ENCODE results near the gene VENTX.

The VENTX gene

DNA sequence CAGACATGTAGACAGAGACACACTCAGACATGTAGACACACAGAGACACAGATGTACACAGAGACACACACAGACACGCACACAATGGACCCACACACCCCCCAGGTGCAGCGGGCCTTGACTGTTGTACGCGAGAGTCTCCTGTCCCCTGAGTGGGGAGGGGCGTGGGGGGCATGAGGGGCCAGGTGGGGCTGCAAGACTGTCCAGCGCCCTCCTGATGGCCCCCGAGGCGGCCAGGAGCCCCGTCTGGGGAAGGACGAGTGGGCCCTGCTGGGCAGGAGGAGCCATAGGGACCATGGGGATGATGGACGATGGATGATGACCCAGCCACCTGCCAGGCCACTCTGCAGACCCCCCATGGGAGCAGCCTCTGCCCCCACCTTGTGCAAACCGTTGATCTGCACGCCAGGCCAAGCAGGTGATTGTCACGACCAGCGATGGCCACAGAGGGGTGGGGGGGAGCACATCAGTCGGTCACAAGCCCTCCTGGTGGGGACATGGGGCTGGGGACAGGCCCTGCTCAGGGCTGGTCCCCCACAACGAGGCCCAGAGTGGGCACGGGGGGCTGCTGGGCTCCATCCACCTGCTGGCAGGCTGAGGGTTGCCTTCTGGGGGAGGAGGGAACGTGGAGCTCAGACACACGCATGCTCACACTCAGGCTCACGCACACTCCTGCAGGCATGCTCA lies 11.6 kb downstream of the VENTX start (continued):
- peak; percentile 35; the same call in 1 of the 2 replicates for TF ChIP-seq GLIS2 (tag by site-specific recombination; IDR thresholded peaks at IDR 0.05)
- TF ChIP-seq ZNF558 (tag by site-specific recombination; IDR thresholded peaks at IDR 0.05): no peak
- no peak for TF ChIP-seq ZNF341 (tag by site-specific recombination; IDR thresholded peaks at IDR 0.05; ENCODE audit: low read depth)
- TF ChIP-seq, protein P1, sequence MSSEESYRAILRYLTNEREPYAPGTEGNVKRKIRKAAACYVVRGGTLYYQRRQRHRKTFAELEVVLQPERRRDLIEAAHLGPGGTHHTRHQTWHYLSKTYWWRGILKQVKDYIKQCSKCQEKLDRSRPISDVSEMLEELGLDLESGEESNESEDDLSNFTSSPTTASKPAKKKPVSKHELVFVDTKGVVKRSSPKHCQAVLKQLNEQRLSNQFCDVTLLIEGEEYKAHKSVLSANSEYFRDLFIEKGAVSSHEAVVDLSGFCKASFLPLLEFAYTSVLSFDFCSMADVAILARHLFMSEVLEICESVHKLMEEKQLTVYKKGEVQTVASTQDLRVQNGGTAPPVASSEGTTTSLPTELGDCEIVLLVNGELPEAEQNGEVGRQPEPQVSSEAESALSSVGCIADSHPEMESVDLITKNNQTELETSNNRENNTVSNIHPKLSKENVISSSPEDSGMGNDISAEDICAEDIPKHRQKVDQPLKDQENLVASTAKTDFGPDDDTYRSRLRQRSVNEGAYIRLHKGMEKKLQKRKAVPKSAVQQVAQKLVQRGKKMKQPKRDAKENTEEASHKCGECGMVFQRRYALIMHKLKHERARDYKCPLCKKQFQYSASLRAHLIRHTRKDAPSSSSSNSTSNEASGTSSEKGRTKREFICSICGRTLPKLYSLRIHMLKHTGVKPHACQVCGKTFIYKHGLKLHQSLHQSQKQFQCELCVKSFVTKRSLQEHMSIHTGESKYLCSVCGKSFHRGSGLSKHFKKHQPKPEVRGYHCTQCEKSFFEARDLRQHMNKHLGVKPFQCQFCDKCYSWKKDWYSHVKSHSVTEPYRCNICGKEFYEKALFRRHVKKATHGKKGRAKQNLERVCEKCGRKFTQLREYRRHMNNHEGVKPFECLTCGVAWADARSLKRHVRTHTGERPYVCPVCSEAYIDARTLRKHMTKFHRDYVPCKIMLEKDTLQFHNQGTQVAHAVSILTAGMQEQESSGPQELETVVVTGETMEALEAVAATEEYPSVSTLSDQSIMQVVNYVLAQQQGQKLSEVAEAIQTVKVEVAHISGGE (tag by site-specific recombination; conservative IDR thresholded peaks at IDR 0.05; ENCODE audit: low read depth): no peak
- TF ChIP-seq ZNF223 (tag by site-specific recombination; IDR thresholded peaks at IDR 0.05): no peak
- TF ChIP-seq, protein P2, sequence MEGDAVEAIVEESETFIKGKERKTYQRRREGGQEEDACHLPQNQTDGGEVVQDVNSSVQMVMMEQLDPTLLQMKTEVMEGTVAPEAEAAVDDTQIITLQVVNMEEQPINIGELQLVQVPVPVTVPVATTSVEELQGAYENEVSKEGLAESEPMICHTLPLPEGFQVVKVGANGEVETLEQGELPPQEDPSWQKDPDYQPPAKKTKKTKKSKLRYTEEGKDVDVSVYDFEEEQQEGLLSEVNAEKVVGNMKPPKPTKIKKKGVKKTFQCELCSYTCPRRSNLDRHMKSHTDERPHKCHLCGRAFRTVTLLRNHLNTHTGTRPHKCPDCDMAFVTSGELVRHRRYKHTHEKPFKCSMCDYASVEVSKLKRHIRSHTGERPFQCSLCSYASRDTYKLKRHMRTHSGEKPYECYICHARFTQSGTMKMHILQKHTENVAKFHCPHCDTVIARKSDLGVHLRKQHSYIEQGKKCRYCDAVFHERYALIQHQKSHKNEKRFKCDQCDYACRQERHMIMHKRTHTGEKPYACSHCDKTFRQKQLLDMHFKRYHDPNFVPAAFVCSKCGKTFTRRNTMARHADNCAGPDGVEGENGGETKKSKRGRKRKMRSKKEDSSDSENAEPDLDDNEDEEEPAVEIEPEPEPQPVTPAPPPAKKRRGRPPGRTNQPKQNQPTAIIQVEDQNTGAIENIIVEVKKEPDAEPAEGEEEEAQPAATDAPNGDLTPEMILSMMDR (tag by site-specific recombination; IDR thresholded peaks at IDR 0.05): peak; percentile 21; the same call in 1 of the 2 replicates
- no peak for TF ChIP-seq ZFP69B (tag by site-specific recombination; IDR thresholded peaks at IDR 0.05)

DNA sequence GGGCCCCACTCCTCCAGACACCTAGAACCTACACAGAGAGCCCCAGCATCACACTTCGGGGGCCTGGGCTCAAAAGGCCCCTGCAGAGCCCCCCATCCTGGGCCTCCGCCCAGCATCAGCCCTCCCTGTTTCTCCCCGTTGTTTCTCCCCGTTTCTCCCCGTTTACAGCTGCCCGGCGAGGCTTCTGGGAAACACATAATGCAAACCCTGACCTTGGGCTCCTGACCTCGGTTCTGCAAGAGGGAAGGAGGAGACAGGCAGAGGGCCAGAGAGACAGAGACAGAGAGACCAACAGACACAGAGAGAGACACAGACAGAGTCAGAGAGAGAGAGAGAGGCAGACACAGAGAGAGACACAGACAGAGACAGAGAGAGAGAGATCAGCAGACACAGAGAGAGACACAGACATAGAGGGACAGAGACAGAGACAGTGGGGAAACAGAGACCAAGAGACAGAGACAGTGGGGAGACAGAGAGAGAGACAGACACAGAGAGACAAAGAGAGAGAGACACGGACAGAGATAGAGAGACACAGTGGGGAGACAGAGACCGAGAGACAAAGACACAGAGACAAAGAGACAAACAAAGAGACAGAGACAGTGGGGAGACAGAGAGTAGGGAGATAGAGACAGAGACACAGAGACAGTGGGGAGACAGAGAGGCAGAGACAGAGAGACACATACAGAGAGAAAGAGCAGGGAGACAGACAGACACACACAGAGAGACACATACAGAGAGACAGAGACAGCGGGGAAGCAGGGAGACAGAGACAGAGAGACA lies 12.5 kb downstream of the VENTX start:
- CTCF ChIA-PET: no interaction called here
- POLR2A ChIA-PET: no interaction called here
- no peaks in the 10 kb centered on the region for H3K9me3 ChIP-seq (ENCODE audit: control insufficient read depth, insufficient read depth, low read depth, low read length)

More for the DNA sequence above, 12.5 kb downstream of the VENTX start:
- Histone ChIP-seq H3K4me1 (ENCODE audit: control insufficient read depth, insufficient read depth, low read length) (no peaks in the 10 kb centered on the region), H3K4me3 (ENCODE audit: low read depth, low read length) (no peak overlapping the region), H3K36me3 (ENCODE audit: control insufficient read depth in 2 of 2, insufficient read depth in 1 of 2, low read length in 2 of 2) (no peaks in the 10 kb centered on the region), H3K27ac (ENCODE audit: extremely low read depth, low read depth, low read length) (no peak overlapping the region)
- TF ChIP-seq ZNF529 (tag by site-specific recombination; IDR thresholded peaks at IDR 0.05; ENCODE audit: insufficient replicate concordance) (no peak), ZNF776 (tag by site-specific recombination; IDR thresholded peaks at IDR 0.05; ENCODE audit: borderline replicate concordance) (0 out of 2 replicates have a peak, but pooled peaks have one; percentile 59), ZNF302 (tag by site-specific recombination; IDR thresholded peaks at IDR 0.05; ENCODE audit: low read depth) (no peak), ZNF747 (tag by site-specific recombination; IDR thresholded peaks at IDR 0.05) (0 out of 2 replicates have a peak, but pooled peaks have one; percentile 61), ZNF112 (tag by site-specific recombination; IDR thresholded peaks at IDR 0.05) (no peak), ZNF394 (tag by site-specific recombination; IDR thresholded peaks at IDR 0.05; ENCODE audit: borderline replicate concordance) (peak; percentile 83), ZNF785 (tag by site-specific recombination; IDR thresholded peaks at IDR 0.05) (no peak), ZNF521 (tag by site-specific recombination; IDR thresholded peaks at IDR 0.05) (0 out of 2 replicates have a peak, but pooled peaks have one; percentile 17), ZNF830 (tag by site-specific recombination; IDR thresholded peaks at IDR 0.05; ENCODE audit: low read depth) (no peak), KLF8 (tag by site-specific recombination; IDR thresholded peaks at IDR 0.05) (peak; percentile 19; the same call in 1 of the 2 replicates), ZNF202 (tag by site-specific recombination; IDR thresholded peaks at IDR 0.05; ENCODE audit: borderline replicate concordance) (peak; percentile 94), ZNF175 (tag by site-specific recombination; IDR thresholded peaks at IDR 0.05) (no peak), ZNF658 (tag by site-specific recombination; IDR thresholded peaks at IDR 0.05) (no peak), ZNF596 (tag by site-specific recombination; IDR thresholded peaks at IDR 0.05) (peak; percentile 88), ZNF843 (tag by site-specific recombination; IDR thresholded peaks at IDR 0.05) (no peak), ZNF48 (tag by site-specific recombination; IDR thresholded peaks at IDR 0.05) (peak; percentile 92; the same call in 1 of the 2 replicates), ZNF157 (tag by site-specific recombination; IDR thresholded peaks at IDR 0.05) (no peak)
- TF ChIP-seq, protein P3, sequence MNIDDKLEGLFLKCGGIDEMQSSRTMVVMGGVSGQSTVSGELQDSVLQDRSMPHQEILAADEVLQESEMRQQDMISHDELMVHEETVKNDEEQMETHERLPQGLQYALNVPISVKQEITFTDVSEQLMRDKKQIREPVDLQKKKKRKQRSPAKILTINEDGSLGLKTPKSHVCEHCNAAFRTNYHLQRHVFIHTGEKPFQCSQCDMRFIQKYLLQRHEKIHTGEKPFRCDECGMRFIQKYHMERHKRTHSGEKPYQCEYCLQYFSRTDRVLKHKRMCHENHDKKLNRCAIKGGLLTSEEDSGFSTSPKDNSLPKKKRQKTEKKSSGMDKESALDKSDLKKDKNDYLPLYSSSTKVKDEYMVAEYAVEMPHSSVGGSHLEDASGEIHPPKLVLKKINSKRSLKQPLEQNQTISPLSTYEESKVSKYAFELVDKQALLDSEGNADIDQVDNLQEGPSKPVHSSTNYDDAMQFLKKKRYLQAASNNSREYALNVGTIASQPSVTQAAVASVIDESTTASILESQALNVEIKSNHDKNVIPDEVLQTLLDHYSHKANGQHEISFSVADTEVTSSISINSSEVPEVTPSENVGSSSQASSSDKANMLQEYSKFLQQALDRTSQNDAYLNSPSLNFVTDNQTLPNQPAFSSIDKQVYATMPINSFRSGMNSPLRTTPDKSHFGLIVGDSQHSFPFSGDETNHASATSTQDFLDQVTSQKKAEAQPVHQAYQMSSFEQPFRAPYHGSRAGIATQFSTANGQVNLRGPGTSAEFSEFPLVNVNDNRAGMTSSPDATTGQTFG (tag by site-specific recombination; IDR thresholded peaks at IDR 0.05; ENCODE audit: borderline replicate concordance): 0 out of 2 replicates have a peak, but pooled peaks have one; percentile 14
